Fibroblast of pulmonary artery (primary cell): ENCODE data around the gene MICU1.
"Not testable (repeated sequence)": the region's sequence is repeated elsewhere in the genome, so short reads cannot be mapped to it uniquely, and the experiment has no call there.

ENCODE experiments used
- DNase-seq: peaks from one replicate; pipeline ENCODE4 v3.0.0-alpha.2; 2010; ENCODE audit warnings: low read depth
- H3K4me3 ChIP-seq: replicated peaks from 2 replicates; pipeline ENCODE4 v1.5.1; 2011; ENCODE audit warnings: low read depth, mild to moderate bottlenecking, control low read depth, low read length, moderate library complexity
- TF ChIP-seq, protein P1 (sequence below): IDR thresholded peaks from 2 replicates; pipeline ENCODE4 v1.5.1; 2011; ENCODE audit warnings: mild to moderate bottlenecking, control low read depth, low read length, inconsistent platforms; ENCODE audit errors: missing control alignments

MICU1 gene

DNA sequence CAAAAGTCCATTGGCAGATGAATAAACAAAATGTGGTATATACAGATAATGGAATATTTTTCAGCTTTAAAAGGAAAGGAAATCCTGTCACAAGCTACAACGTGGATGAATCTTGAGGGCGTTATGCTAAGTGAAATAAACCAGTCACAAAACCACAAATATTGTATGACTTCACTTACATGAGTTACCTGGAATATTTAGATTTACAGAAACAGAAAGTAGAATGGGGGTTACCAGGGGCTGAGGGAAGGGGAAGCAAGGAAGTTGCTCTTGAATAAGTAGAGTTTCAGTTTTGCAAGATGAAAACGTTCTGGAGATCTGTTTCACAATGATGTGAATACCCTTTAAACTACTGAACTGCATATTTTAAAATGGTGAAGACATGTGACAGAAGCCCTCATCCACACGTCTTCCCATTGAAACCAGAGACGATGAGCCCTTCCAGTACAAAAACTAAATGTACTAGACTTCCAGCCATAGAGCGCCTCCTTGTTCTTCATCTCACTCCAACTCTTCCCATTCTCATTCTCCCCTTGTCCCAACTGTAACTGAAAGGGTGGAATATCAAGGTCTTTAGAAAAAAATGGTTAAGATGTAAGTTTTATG lies 62.4 kb downstream of the MICU1 start:
- no peak overlapping the region for H3K4me3 ChIP-seq
- DNase-seq: no peak
- TF ChIP-seq, protein P1, sequence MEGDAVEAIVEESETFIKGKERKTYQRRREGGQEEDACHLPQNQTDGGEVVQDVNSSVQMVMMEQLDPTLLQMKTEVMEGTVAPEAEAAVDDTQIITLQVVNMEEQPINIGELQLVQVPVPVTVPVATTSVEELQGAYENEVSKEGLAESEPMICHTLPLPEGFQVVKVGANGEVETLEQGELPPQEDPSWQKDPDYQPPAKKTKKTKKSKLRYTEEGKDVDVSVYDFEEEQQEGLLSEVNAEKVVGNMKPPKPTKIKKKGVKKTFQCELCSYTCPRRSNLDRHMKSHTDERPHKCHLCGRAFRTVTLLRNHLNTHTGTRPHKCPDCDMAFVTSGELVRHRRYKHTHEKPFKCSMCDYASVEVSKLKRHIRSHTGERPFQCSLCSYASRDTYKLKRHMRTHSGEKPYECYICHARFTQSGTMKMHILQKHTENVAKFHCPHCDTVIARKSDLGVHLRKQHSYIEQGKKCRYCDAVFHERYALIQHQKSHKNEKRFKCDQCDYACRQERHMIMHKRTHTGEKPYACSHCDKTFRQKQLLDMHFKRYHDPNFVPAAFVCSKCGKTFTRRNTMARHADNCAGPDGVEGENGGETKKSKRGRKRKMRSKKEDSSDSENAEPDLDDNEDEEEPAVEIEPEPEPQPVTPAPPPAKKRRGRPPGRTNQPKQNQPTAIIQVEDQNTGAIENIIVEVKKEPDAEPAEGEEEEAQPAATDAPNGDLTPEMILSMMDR: no peak

DNA sequence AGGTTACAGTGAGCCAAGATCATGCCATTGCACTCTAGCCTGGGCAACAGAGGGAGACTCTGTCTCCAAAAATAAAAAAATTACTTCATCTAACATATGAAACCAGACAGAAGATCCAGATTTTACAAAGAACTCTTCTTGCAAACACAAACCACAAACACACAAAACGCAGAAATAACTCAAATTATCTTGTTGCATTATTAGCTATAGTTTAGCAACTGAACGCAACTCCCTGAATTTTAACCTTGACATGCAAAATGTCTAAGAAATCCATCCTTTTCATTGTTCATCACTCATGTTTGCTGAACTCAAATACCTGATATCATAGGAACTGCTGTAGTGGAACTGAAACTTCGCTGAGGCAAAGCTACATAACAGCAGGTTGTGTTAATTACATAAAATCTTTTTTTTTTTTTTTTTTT lies 64.1 kb downstream of the MICU1 start:
- H3K4me3 ChIP-seq: no peak overlapping the region
- no peak for DNase-seq
- TF ChIP-seq, protein P1: no peak

DNA sequence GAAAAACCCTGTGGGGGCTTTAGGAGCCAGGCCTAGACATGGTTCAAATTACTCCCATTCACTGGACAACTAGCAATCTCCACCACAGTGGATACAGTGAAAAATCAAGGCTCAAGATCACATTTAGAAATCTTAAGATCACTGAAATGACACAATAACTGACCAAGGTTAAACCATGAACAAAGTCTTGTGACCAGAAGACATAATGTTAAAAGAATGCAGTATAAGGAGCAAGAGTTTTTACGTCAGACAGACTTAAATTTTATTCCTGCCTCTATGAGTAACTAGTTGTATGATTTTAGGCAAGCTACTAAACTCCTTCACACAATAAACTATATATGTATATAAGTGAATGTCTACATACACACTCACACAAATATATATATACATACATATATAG lies 68.5 kb downstream of the MICU1 start:
- DNase-seq: peak; percentile 58

DNA sequence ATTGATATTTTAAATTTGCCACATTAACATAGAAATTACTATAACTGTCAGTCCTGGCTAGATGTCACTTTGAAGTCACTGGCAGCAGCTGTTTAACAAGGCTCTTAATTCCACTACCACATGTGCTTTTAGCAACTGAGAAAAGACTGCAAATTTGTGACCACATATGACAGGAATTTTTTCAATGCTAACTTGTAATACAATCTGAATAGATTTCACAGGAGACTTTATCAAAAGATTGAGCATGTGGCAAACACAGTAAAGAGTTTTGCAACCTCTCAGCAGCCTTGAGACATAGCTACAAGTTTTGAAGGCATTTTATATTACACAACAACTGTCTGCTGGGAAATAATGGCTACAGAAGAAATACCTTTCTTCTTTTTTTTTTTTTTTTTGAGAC lies 73.0 kb downstream of the MICU1 start:
- DNase-seq: peak; percentile 95
- no peak overlapping the region for H3K4me3 ChIP-seq
- TF ChIP-seq, protein P1: no peak

More for the DNA sequence above, 68.5 kb downstream of the MICU1 start:
- H3K4me3 ChIP-seq: no peak overlapping the region
- TF ChIP-seq, protein P1: no peak

DNA sequence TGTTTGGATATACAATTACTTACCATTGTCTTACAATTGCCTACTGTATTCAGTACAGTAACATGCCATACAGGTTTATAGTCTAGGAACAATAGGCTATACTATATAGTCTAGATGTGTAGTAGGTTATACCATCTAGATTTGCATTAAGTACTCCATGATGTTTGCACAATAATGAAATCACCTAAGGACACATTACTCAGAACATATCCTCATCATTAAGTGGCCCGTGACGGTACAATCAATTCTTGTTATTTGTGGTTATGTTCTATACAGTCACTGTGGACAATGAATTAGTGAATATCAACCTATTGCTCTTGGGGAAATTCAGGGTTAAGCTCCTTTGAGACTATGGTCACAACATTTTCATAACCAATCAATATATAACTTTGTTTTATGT lies 75.6 kb downstream of the MICU1 start:
- no peak for DNase-seq
- no peak overlapping the region for H3K4me3 ChIP-seq
- TF ChIP-seq, protein P1: no peak

DNA sequence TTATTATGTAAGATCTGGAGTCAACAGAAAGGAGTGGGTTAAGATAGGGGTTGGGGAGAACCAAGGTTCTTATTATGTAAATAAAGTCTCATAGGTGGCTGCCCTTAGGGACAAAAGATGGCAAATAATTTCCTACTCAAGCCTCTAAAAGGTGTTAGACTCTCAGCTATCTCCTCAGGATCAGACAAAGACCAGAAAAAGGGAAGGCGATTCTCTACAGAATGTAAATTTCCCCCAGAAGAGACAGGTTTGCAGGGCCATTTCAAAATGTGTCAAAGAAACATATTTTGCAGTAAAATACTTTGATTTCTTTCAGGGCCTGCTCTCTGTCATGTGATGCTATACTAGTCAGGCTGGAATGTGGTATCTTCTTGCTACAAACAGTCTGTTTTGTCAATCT lies 80.3 kb downstream of the MICU1 start:
- H3K4me3 ChIP-seq: no peak overlapping the region
- DNase-seq: no peak
- TF ChIP-seq, protein P1: no peak

DNA sequence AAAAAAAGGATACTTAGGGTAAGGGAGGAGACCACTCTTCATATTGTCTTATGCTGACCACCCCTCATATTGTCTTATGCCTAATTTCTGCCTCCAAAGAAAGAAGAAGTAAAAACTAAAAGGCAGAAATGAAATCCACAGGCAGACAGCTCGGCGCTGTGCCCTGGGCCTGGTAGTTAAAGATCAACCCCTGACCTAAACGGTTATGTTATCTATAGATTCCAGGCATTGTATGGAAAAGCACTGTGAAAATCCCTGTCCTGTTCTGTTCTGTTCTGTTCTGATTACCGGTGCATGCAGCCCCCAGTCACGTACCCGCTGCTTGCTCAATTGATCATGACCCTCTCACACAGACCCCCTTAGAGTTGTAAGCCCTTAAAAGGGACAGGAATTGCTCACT lies 82.0 kb downstream of the MICU1 start:
- not testable (repeated sequence) for H3K4me3 ChIP-seq, DNase-seq
